ENCODE data around the gene PAQR9.
"Not testable (repeated sequence)": the region's sequence is repeated elsewhere in the genome, so short reads cannot be mapped to it uniquely, and the experiment has no call there.

Gene PAQR9, protein sequence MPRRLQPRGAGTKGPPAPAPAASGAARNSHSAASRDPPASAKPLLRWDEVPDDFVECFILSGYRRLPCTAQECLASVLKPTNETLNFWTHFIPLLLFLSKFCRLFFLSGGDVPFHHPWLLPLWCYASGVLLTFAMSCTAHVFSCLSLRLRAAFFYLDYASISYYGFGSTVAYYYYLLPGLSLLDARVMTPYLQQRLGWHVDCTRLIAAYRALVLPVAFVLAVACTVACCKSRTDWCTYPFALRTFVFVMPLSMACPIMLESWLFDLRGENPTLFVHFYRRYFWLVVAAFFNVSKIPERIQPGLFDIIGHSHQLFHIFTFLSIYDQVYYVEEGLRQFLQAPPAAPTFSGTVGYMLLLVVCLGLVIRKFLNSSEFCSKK

DNA sequence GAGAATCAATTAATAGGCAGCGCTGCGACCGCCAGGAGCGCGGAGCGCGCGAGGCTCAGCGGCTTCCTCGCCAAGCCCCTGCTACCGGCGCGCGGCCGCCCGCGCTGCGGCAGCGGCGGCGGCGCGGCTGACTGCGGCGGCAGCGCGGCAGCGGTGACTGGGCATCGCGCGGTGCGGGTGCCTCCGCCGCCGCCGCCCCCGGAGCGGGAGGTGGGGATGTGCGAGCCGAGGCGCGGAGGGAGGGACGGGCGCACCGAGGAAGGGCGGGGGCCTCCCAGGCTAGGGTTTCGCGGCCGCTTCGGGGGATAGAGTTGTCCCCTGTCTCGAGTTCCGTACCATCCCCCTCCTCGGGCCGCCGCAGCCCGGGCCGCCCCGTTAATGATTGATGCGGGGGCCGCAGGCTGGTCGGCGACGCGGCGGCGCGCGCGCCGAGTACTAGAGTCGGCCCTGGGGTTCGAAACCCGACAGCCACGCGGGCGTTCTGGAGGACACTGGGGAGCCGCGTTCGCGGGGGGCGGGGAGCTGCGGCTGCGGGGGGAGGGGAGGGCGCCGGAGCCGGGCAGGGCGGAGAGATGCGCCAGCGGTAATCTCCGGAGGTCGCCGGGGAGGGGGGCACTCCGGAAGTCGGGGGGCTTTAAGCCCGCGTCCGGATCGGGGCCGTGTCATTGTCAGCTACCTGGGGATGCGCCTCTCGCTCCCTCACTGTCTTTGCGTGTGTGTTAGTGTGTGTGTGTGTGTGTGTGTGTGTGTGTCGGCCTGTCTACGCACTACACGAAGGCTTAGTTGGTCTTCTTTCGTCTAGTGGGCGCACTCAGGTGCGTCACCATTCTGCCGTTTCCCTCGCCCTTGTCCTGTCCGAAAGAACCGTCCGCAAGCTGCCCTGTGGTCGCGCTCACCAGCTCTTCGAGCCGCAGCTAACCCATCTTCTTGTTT lies at the start of gene PAQR9:
Gene PAQR9 (minus strand): TSS at position 159 of the 933 bp plus-strand sequence. CDS start 338 bp downstream, outside the sequence.
- peak; percentile 80 for DNase-seq (ENCODE audit: low spot score)

DNA sequence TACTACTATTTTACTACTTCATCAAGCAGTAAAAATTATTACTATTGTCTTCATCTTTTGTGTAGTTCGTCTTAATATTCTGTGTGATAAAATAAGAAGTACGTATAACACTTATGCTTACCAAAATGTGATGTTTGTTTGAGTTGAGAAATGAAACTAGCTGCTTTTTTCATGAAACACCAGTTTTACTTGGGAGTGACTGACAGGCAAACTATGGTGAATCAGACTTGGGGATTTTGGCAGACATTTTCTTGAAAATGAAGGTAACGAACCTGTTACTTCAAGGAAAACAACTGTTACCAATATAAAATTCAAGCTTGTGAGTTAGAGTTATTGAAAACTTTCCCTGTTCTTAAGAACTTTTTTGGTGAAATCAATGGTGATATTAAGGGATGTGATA lies 48.2 kb upstream of the PAQR9 start:
- DNase-seq (ENCODE audit: low spot score) = no peak

- no peak for DNase-seq (ENCODE audit: low spot score)
Measured at GRCh38 chr3:143010024-143010423, 46.5 kb upstream of the PAQR9 start.

DNA sequence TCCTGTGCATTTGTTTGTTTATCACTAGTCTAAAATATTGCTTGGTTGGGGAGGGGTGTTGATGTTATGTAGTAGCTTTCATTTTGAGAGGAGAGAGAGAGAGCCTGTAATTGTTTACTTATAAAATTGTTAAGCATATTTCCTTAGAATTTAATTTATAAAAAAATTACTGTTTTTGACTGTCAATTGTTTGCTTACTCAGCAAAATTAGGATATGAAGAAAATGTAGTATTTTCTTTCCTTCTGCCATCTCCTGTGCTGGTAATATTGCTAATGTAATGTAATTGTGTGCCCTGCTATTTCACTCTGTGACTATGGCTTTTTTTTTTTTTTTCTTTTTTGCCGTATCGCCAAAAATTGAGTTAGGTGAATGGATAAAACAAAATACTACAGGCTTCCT lies 41.3 kb upstream of the PAQR9 start:
- no peak for DNase-seq (ENCODE audit: low spot score)

DNA sequence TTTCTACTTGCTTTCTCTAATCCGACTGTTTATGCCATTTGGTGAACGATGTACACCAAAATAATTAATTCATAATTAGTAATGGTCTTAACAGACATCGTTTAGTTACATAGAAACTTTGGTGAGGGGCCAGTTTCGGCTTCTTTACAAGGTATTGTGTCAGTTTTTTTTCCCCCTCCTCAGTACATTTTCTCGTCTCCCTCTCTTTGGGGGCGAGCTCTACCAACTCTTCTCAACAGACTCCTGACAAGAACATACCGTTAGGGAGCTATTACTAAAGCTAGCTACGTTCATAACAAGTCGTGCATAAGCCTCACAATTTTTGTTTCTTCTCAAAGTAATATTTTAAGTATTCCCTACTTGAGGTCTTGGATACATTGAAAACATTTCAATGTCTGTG lies 39.3 kb upstream of the PAQR9 start:
- DNase-seq (ENCODE audit: low spot score) = no peak

- peak; percentile 17 for DNase-seq (ENCODE audit: low spot score)
Measured at GRCh38 chr3:143002083-143002712, 38.7 kb upstream of the PAQR9 start.

DNA sequence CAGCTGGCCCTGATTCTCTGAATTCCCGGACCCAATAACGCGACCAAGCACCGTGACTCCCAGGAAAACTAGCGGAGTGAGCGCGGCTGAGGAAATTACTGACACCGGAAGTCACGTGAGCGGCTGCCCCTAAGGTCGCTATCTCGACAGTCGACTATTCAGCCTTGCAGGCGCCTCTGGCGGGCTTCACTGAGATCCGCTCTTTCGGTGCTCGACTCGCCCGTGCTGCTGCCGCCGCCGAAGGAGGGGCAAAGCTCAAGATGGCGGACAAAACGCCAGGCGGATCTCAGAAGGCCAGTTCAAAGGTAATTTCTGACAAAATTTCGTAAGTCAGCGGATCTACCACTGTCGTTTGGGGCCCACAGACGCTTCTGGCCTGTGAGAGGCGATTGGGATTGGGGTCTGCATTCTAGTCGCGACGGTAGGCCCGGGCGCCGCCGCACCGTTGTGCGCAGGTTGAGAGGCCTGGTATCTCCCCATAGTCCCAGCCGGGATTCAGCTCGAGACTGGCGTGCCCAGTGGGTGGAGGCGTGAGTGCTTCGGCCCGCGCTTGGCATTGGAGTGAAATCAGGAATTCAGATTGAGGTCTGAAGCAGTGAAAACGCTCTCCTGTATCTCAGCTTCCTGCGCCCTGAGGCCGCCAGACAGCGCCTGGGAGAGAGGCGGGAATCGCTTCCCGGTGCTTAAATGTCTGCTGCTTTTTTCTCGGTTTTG lies 38.1 kb upstream of the PAQR9 start, which contains the start of gene U2SURP:
Gene U2SURP (plus strand): TSS at position 202 of the 714 bp plus-strand sequence. CDS start 59 bp downstream, at position 261.
- peak; percentile 95 for DNase-seq (ENCODE audit: low spot score)

DNA sequence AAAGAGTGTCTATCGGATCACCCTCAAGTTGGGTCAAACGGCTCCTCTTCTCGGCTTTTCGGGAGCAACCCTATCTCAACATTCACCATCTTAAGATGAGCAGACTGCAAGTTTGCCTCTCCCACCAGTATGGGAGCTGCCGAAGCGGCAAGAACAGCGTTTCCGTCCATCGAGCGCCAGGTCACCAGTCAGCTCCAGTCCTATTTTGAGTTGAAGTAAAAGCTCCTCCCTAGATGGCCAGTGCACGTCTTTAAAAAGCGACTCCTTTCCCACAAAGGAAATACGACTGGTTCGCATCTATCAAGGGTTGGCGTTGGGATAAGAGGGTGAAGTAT lies 37.5 kb upstream of the PAQR9 start:
- DNase-seq (ENCODE audit: low spot score) = no peak

GRCh38 chr3:143000528-143000927 lies 37.1 kb upstream of the PAQR9 start:
- peak; percentile 26 for DNase-seq (ENCODE audit: low spot score)

GRCh38 chr3:142999881-143000280 lies 36.4 kb upstream of the PAQR9 start:
- no peak for DNase-seq (ENCODE audit: low spot score)

GRCh38 chr3:142998439-142998838 lies 35.0 kb upstream of the PAQR9 start:
- DNase-seq (ENCODE audit: low spot score) = no peak

DNA sequence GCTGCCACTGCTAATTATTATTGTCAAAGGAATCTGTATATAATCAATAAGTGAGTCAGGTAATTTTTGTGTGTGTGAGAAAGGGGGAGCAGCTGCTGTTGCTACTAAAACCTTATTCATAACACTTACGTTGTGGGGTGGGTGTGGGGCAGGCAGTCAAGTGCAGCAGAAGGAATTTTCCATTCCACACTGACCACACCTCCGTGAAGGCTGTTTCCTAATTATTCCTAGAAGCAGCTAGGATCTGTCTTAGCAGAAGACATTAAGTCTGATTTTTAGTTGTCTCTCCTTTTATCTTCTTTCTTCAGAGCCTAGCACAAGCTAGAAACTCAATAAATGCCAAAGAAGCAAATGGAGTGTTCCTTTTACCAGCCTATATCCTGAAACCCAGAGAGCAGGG lies 33.9 kb upstream of the PAQR9 start:
- no peak for DNase-seq (ENCODE audit: low spot score)

GRCh38 chr3:142993958-142994442 lies 30.5 kb upstream of the PAQR9 start:
- DNase-seq (ENCODE audit: low spot score) = peak; percentile 70

GRCh38 chr3:142992323-142992722 lies 28.8 kb upstream of the PAQR9 start:
- DNase-seq (ENCODE audit: low spot score) = no peak

- DNase-seq (ENCODE audit: low spot score) = no peak
Measured at GRCh38 chr3:142990721-142991120, 27.2 kb upstream of the PAQR9 start.

- DNase-seq (ENCODE audit: low spot score) = not testable (repeated sequence)
Measured at GRCh38 chr3:142988826-142989225, 25.4 kb upstream of the PAQR9 start.

- DNase-seq (ENCODE audit: low spot score) = not testable (repeated sequence)
Measured at GRCh38 chr3:142988221-142988620, 24.7 kb upstream of the PAQR9 start.

DNA sequence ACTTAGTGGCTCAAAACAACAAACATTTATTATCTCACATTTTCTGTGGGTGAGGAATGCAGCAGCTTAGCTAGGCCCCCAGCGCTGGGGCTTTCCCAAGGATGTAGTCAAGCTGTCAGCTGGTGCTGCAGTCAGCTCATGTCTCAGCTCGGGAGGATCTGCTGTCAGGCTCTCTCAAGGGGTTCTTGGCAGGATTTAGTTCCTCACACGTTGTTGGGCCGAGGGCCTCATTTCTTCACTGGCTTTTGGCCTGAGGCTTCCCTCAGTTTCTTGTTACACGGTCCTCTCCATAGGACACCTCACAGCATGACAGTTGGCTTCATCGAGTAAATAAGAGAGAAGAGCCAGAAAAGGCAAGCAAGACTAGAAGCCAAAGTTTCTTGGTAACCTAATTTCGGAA lies 24.2 kb upstream of the PAQR9 start:
- no peak for DNase-seq (ENCODE audit: low spot score)

DNA sequence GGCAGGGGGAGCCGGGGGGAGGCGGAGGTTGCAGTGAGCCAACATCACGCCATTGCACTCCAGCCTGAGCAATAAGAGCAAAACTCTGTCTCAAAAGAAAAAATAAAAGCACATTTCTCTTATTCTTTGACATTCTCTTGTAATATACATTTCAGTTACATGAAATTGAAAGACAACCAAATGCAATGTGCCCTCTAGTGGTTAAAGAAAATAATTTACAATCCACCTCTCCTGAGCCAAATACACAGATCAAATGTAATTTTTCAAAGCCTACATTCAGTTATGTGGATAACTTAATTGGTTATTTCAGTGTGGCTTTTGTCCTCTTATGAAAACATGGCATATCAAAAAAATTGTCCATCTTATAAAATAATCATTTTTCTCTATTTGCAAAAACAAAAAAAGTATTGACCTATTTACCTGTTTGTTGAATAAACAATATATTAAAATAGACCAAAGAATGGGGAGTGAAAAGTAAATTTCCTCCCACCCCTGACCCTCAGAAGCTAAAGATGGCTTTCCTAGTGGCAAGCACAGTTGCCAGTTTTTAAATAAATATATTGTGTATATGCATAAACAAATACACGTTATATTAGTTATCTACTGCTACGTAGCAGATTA lies 23.7 kb upstream of the PAQR9 start:
- peak; percentile 41 for DNase-seq (ENCODE audit: low spot score)

- no peak for DNase-seq (ENCODE audit: low spot score)
Measured at GRCh38 chr3:142984255-142984654, 20.8 kb upstream of the PAQR9 start.

- no peak for DNase-seq (ENCODE audit: low spot score)
Measured at GRCh38 chr3:142983318-142983717, 19.8 kb upstream of the PAQR9 start.
